ENCODE data around the gene CUL1. TPM values are rescaled to one million over a fixed set of nuclear protein-coding genes. Genes with fewer than 3 reads are reported as not detected.

The CUL1 gene
- total RNA-seq, 1 donor from 2014 or later: 38.5 TPM

DNA sequence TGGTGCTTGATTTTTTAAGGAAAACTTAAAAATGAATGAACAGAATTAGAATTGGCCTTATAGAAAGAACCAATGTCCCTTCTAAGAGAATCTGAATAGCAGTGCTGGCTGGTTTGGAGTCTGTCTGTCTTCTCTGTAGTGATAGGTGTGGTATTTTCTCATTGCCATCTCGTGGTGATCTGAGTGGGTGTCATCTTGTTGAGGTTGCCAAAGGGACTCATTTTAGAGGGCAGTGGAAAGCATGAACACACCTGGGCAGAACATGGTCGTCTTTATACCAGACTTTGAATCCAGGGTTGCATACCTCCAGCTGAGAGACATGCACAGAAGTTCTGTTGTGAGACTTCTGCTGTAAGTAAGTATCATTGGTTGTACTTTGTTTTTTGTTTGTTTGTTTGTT is 15.8 kb downstream of the CUL1 start:
- peaks cover 82% of the 10 kb centered on the region for H3K4me1 ChIP-seq
- H3K27me3 ChIP-seq: no peaks in the 10 kb centered on the region
- no peaks in the 10 kb centered on the region for H3K36me3 ChIP-seq
- no peaks in the 10 kb centered on the region for H3K9me3 ChIP-seq
- no peak overlapping the region for H3K4me3 ChIP-seq
- TF ChIP-seq, protein P1, sequence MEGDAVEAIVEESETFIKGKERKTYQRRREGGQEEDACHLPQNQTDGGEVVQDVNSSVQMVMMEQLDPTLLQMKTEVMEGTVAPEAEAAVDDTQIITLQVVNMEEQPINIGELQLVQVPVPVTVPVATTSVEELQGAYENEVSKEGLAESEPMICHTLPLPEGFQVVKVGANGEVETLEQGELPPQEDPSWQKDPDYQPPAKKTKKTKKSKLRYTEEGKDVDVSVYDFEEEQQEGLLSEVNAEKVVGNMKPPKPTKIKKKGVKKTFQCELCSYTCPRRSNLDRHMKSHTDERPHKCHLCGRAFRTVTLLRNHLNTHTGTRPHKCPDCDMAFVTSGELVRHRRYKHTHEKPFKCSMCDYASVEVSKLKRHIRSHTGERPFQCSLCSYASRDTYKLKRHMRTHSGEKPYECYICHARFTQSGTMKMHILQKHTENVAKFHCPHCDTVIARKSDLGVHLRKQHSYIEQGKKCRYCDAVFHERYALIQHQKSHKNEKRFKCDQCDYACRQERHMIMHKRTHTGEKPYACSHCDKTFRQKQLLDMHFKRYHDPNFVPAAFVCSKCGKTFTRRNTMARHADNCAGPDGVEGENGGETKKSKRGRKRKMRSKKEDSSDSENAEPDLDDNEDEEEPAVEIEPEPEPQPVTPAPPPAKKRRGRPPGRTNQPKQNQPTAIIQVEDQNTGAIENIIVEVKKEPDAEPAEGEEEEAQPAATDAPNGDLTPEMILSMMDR (IDR thresholded peaks at IDR 0.05): no peak
- intact Hi-C loops (cut with DNase I): no loop called here
- DNase-seq (ENCODE audit: extremely low spot score in 2 of 2): no peak
- H3K27ac ChIP-seq: no peak overlapping the region

DNA sequence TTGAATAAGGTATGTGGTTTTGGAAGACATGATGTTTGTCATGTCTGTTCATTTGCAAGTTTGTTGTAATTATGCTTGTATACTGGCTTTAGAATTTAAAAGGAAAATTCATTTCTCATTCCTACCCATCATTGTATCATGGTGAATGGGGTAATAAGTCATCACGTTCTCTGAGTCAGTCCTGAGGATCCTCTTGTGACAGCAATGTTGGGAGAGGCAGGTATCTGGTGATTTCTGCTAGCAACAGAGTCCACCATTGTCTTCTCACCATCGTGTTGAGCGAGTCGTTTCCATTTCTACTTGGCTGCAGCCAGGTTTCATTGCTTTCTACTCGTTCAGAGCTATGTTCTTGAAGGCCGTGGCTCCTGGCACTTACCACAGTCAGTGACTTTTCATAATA is 16.3 kb downstream of the CUL1 start:
- TF ChIP-seq, protein P1 (IDR thresholded peaks at IDR 0.05): no peak
- TF ChIP-seq POLR2AphosphoS5 (IDR thresholded peaks at IDR 0.05; ENCODE audit: insufficient read depth in 1 of 2, low read depth in 1 of 2) (no peak), POLR2A (IDR thresholded peaks at IDR 0.05) (no peak)
- no peak for DNase-seq (ENCODE audit: extremely low spot score in 2 of 2)
- intact Hi-C loops (cut with DNase I): no loop called here
- Histone ChIP-seq H3K4me1 (peaks cover 82% of the 10 kb centered on the region), H3K27ac (no peak overlapping the region), H3K36me3 (no peaks in the 10 kb centered on the region), H3K27me3 (no peaks in the 10 kb centered on the region), H3K4me3 (no peak overlapping the region), H3K9me3 (no peaks in the 10 kb centered on the region)

DNA sequence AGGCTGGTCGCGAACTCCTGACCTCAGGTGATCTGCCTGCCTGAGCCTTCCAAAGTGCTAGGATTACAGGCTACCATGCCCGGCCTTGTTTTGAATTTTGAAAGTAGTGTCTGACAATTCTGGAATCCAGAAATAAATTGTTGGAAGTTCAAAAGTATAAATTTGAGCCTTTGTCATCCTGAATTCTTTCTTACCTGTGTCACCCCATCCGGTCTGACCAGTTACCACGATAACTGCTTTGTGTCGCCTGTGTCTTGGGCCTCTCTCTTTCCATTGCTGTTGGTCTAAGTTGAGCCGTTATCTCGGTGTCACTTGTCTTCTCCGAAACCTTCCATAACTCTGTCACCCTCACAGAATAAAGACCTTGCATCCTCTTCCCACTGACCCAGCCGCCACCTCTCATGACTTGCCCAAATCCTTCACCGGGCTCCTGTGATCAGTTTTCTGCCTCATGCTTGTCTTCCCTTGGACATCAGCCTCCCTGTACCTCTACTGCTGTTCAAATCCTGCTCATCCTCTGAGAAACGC is 18.6 kb downstream of the CUL1 start:
- Histone ChIP-seq H3K9me3 (no peaks in the 10 kb centered on the region), H3K4me1 (peaks cover 85% of the 10 kb centered on the region), H3K27me3 (no peaks in the 10 kb centered on the region), H3K36me3 (no peaks in the 10 kb centered on the region), H3K4me3 (no peak overlapping the region), H3K27ac (no peak overlapping the region)
- intact Hi-C loops (cut with DNase I): no loop called here
- DNase-seq (ENCODE audit: extremely low spot score in 2 of 2): no peak
- no peak for TF ChIP-seq POLR2A (IDR thresholded peaks at IDR 0.05)
- TF ChIP-seq, protein P1 (IDR thresholded peaks at IDR 0.05): no peak
- no peak for TF ChIP-seq POLR2AphosphoS5 (IDR thresholded peaks at IDR 0.05; ENCODE audit: insufficient read depth in 1 of 2, low read depth in 1 of 2)

- intact Hi-C loops (cut with DNase I): no loop called here
- H3K9me3 ChIP-seq: no peaks in the 10 kb centered on the region
- TF ChIP-seq POLR2A (IDR thresholded peaks at IDR 0.05) (no peak), POLR2AphosphoS5 (IDR thresholded peaks at IDR 0.05; ENCODE audit: insufficient read depth in 1 of 2, low read depth in 1 of 2) (no peak)
- TF ChIP-seq, protein P1 (IDR thresholded peaks at IDR 0.05): no peak
- no peaks in the 10 kb centered on the region for H3K36me3 ChIP-seq
- H3K27me3 ChIP-seq: no peaks in the 10 kb centered on the region
- H3K4me3 ChIP-seq: no peak overlapping the region
- no peak for DNase-seq (ENCODE audit: extremely low spot score in 2 of 2)
- H3K4me1 ChIP-seq: peaks cover 86% of the 10 kb centered on the region
- no peak overlapping the region for H3K27ac ChIP-seq
These were observed 19.7 kb downstream of the CUL1 start for GRCh38 chr7:148718431-148718830.

- Histone ChIP-seq H3K4me3 (no peak overlapping the region), H3K4me1 (peaks cover 85% of the 10 kb centered on the region), H3K27me3 (no peaks in the 10 kb centered on the region), H3K9me3 (no peaks in the 10 kb centered on the region), H3K36me3 (no peaks in the 10 kb centered on the region), H3K27ac (no peak overlapping the region)
- intact Hi-C loops (cut with DNase I): no loop called here
- no peak for TF ChIP-seq POLR2AphosphoS5 (IDR thresholded peaks at IDR 0.05; ENCODE audit: insufficient read depth in 1 of 2, low read depth in 1 of 2)
- no peak for DNase-seq (ENCODE audit: extremely low spot score in 2 of 2)
These were observed 21.1 kb downstream of the CUL1 start for GRCh38 chr7:148719753-148720152.
